WTC11 (cell line): ENCODE measurements around the gene PTPN3. TPM values are rescaled to one million over a fixed set of nuclear protein-coding genes. Genes with fewer than 3 reads are reported as not detected.

Source experiments
- ATAC-seq: fragments of 200-7000 bp; cut with Tn5 transposase; 2 replicates; pipeline ENCODE4 v1.10.0; 2021; ENCODE audit warnings: mild to moderate bottlenecking, moderate library complexity
- CTCF ChIA-PET: fragments of 300-600 bp; sonication (Branson Sonifier 250); formaldehyde crosslinking; loops from one replicate; lab custom pipeline; 2021; ENCODE audit warnings: antibody characterized with exemption; lab: Charles Lee
- POLR2A ChIA-PET: fragments of 350-600 bp; sonication (Branson Sonifier 250); formaldehyde crosslinking; loops from one replicate; lab custom pipeline; 2021; ENCODE audit warnings: antibody characterized with exemption; lab: Charles Lee
- DNase-seq: peaks from one replicate; pipeline ENCODE4 v3.0.0; 2021; ENCODE audit warnings: low spot score
- H3K27ac Mint-ChIP-seq: 2 replicates; pipeline ENCODE4 v1.8.0; 2021; ENCODE audit warnings: mixed read lengths
- H3K27me3 Mint-ChIP-seq: 2 replicates; pipeline ENCODE4 v1.8.0; 2021; ENCODE audit warnings: low read depth, mild to moderate bottlenecking, moderate library complexity, mixed read lengths
- H3K36me3 Mint-ChIP-seq: 2 replicates; pipeline ENCODE4 v1.8.0; 2021; ENCODE audit warnings: mixed read lengths
- H3K4me1 Mint-ChIP-seq: 2 replicates; pipeline ENCODE4 v1.8.0; 2022; ENCODE audit warnings: mixed read lengths
- H3K4me3 Mint-ChIP-seq: 2 replicates; pipeline ENCODE4 v1.8.0; 2021; ENCODE audit warnings: mild to moderate bottlenecking, moderate library complexity, mixed read lengths
- H3K9me3 Mint-ChIP-seq: 2 replicates; pipeline ENCODE4 v1.8.0; 2021; ENCODE audit warnings: mixed read lengths
- ATF1 ChIP-seq: sonication (generic); formaldehyde crosslinking; IDR thresholded peaks from 2 replicates; pipeline ENCODE4 v1.8.1; 2023; ENCODE audit warnings: mild to moderate bottlenecking, moderate library complexity, missing genetic modification reagents
- EMX1 ChIP-seq: fragments of 250-450 bp; sonication (Bioruptor Pico); IDR thresholded peaks from 2 replicates; pipeline ENCODE4 v1.8.0; 2021; ENCODE audit warnings: mild to moderate bottlenecking
- ESRRA ChIP-seq: sonication (generic); formaldehyde crosslinking; IDR thresholded peaks from 2 replicates; pipeline ENCODE4 v1.8.1; 2022; ENCODE audit warnings: mild to moderate bottlenecking, missing genetic modification reagents, borderline replicate concordance
- ETV6 ChIP-seq: sonication (generic); formaldehyde crosslinking; IDR thresholded peaks from 2 replicates; pipeline ENCODE4 v1.8.1; 2022; ENCODE audit warnings: mild to moderate bottlenecking, missing genetic modification reagents
- FOXP1 ChIP-seq: sonication (generic); formaldehyde crosslinking; IDR thresholded peaks from 2 replicates; pipeline ENCODE4 v1.8.0; 2022; ENCODE audit warnings: missing genetic modification reagents, mild to moderate bottlenecking, moderate library complexity, borderline replicate concordance
- JUN ChIP-seq: sonication (generic); formaldehyde crosslinking; IDR thresholded peaks from 2 replicates; pipeline ENCODE4 v1.8.0; 2023; ENCODE audit warnings: mild to moderate bottlenecking, missing genetic modification reagents
- KAT7 ChIP-seq: sonication (generic); formaldehyde crosslinking; IDR thresholded peaks from 2 replicates; pipeline ENCODE4 v1.8.1; 2023; ENCODE audit warnings: missing genetic modification reagents, mild to moderate bottlenecking, borderline replicate concordance
- NFATC4 ChIP-seq: fragments of 250-450 bp; sonication (Bioruptor Pico); IDR thresholded peaks from 2 replicates; pipeline ENCODE4 v1.9.0; 2021; ENCODE audit warnings: mild to moderate bottlenecking
- NR3C1 ChIP-seq: sonication (generic); formaldehyde crosslinking; conservative IDR thresholded peaks from 2 replicates; pipeline ENCODE4 v1.8.1; 2023; ENCODE audit warnings: low read depth, mild to moderate bottlenecking, missing genetic modification reagents
- RORB ChIP-seq: fragments of 250-450 bp; sonication (Bioruptor Pico); IDR thresholded peaks from 2 replicates; pipeline ENCODE4 v1.9.0; 2021; ENCODE audit warnings: mild to moderate bottlenecking
- SMAD3 ChIP-seq: sonication (generic); formaldehyde crosslinking; IDR thresholded peaks from 2 replicates; pipeline ENCODE4 v1.8.0; 2022; ENCODE audit warnings: missing genetic modification reagents, mild to moderate bottlenecking, borderline replicate concordance
- SP1 ChIP-seq: sonication (generic); formaldehyde crosslinking; conservative IDR thresholded peaks from 2 replicates; pipeline ENCODE4 v1.8.1; 2022; ENCODE audit warnings: missing genetic modification reagents
- TCF7 ChIP-seq: sonication (generic); formaldehyde crosslinking; IDR thresholded peaks from 2 replicates; pipeline ENCODE4 v1.8.0; 2022; ENCODE audit warnings: mild to moderate bottlenecking, low read depth, missing genetic modification reagents, moderate library complexity
- TEAD4 ChIP-seq: sonication (generic); formaldehyde crosslinking; IDR thresholded peaks from 2 replicates; pipeline ENCODE4 v1.8.0; 2022; ENCODE audit warnings: mild to moderate bottlenecking, missing genetic modification reagents
- ZBTB21 ChIP-seq: sonication (generic); formaldehyde crosslinking; IDR thresholded peaks from 2 replicates; pipeline ENCODE4 v1.8.1; 2023; ENCODE audit warnings: mild to moderate bottlenecking, missing genetic modification reagents, borderline replicate concordance
- ZNF121 ChIP-seq: sonication (generic); formaldehyde crosslinking; IDR thresholded peaks from 2 replicates; pipeline ENCODE4 v1.8.0; 2023; ENCODE audit warnings: missing genetic modification reagents
- ZNF138 ChIP-seq: sonication (generic); formaldehyde crosslinking; conservative IDR thresholded peaks from 2 replicates; pipeline ENCODE4 v1.8.1; 2022; ENCODE audit warnings: mild to moderate bottlenecking, moderate library complexity, missing genetic modification reagents
- ZNF232 ChIP-seq: sonication (generic); formaldehyde crosslinking; IDR thresholded peaks from 2 replicates; pipeline ENCODE4 v1.8.0; 2022; ENCODE audit warnings: mild to moderate bottlenecking, missing genetic modification reagents
- total RNA-seq: library from RNA; stranded (reverse); gene quantifications from 3 replicates; pipeline ENCODE4 v1.2.3, GENCODE V29; 2021
- TF ChIP-seq, protein P1 (sequence below): sonication (generic); formaldehyde crosslinking; IDR thresholded peaks from 2 replicates; pipeline ENCODE4 v1.8.0; 2023; ENCODE audit warnings: missing genetic modification reagents, mild to moderate bottlenecking, borderline replicate concordance
- TF ChIP-seq, protein P2 (sequence below): sonication (generic); formaldehyde crosslinking; IDR thresholded peaks from 2 replicates; pipeline ENCODE4 v1.8.1; 2022; ENCODE audit warnings: mild to moderate bottlenecking, missing genetic modification reagents, moderate library complexity, borderline replicate concordance
- TF ChIP-seq, protein P3 (sequence below): sonication (generic); formaldehyde crosslinking; IDR thresholded peaks from 2 replicates; pipeline ENCODE4 v1.8.1; 2022; ENCODE audit warnings: mild to moderate bottlenecking, moderate library complexity, missing genetic modification reagents
- TF ChIP-seq, protein P4 (sequence below): sonication (generic); formaldehyde crosslinking; IDR thresholded peaks from 2 replicates; pipeline ENCODE4 v1.8.1; 2022; ENCODE audit warnings: low read depth, mild to moderate bottlenecking, moderate library complexity, missing genetic modification reagents, borderline replicate concordance
- TF ChIP-seq, protein P5 (sequence below): fragments of 250-450 bp; sonication (Bioruptor Pico); IDR thresholded peaks from 2 replicates; pipeline ENCODE4 v1.9.0; 2021; ENCODE audit warnings: mild to moderate bottlenecking
- TF ChIP-seq, protein P6 (sequence below): sonication (generic); formaldehyde crosslinking; IDR thresholded peaks from 2 replicates; pipeline ENCODE4 v1.8.1; 2022; ENCODE audit warnings: missing genetic modification reagents, borderline replicate concordance

Gene PTPN3
- total RNA-seq, 1 experiment from 2014 or later, result 1.7 TPM

DNA sequence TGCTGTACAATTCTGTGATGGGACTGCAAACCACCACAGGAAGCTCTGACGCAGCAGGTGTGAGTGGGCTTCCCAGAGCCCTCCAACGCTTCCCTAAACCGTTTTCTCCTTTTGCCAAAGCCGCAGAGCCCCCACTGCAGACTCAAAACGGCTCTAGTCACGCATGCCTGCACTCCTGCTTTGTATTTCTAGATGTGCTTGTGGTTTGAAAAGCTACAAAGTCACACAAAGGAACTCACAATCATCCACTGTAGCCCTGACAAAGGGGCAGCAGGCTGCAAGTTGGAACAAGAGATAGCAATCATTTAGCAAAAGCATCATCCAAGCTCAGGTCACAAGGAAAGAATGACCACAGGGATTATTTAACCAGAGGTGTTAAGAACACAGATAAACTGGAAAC lies 79.3 kb downstream of the PTPN3 start (continued):
- TF ChIP-seq, protein P1, sequence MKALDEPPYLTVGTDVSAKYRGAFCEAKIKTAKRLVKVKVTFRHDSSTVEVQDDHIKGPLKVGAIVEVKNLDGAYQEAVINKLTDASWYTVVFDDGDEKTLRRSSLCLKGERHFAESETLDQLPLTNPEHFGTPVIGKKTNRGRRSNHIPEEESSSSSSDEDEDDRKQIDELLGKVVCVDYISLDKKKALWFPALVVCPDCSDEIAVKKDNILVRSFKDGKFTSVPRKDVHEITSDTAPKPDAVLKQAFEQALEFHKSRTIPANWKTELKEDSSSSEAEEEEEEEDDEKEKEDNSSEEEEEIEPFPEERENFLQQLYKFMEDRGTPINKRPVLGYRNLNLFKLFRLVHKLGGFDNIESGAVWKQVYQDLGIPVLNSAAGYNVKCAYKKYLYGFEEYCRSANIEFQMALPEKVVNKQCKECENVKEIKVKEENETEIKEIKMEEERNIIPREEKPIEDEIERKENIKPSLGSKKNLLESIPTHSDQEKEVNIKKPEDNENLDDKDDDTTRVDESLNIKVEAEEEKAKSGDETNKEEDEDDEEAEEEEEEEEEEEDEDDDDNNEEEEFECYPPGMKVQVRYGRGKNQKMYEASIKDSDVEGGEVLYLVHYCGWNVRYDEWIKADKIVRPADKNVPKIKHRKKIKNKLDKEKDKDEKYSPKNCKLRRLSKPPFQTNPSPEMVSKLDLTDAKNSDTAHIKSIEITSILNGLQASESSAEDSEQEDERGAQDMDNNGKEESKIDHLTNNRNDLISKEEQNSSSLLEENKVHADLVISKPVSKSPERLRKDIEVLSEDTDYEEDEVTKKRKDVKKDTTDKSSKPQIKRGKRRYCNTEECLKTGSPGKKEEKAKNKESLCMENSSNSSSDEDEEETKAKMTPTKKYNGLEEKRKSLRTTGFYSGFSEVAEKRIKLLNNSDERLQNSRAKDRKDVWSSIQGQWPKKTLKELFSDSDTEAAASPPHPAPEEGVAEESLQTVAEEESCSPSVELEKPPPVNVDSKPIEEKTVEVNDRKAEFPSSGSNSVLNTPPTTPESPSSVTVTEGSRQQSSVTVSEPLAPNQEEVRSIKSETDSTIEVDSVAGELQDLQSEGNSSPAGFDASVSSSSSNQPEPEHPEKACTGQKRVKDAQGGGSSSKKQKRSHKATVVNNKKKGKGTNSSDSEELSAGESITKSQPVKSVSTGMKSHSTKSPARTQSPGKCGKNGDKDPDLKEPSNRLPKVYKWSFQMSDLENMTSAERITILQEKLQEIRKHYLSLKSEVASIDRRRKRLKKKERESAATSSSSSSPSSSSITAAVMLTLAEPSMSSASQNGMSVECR (CRISPR knock-in tag), result no peak
- TF ChIP-seq ZNF232 (no peak), TEAD4 (no peak), FOXP1 (no peak), TCF7 (CRISPR knock-in tag) (no peak), ATF1 (CRISPR knock-in tag) (no peak), RORB (CRISPR knock-in tag) (no peak)
- TF ChIP-seq, protein P2, sequence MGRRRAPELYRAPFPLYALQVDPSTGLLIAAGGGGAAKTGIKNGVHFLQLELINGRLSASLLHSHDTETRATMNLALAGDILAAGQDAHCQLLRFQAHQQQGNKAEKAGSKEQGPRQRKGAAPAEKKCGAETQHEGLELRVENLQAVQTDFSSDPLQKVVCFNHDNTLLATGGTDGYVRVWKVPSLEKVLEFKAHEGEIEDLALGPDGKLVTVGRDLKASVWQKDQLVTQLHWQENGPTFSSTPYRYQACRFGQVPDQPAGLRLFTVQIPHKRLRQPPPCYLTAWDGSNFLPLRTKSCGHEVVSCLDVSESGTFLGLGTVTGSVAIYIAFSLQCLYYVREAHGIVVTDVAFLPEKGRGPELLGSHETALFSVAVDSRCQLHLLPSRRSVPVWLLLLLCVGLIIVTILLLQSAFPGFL (CRISPR knock-in tag), result no peak

DNA sequence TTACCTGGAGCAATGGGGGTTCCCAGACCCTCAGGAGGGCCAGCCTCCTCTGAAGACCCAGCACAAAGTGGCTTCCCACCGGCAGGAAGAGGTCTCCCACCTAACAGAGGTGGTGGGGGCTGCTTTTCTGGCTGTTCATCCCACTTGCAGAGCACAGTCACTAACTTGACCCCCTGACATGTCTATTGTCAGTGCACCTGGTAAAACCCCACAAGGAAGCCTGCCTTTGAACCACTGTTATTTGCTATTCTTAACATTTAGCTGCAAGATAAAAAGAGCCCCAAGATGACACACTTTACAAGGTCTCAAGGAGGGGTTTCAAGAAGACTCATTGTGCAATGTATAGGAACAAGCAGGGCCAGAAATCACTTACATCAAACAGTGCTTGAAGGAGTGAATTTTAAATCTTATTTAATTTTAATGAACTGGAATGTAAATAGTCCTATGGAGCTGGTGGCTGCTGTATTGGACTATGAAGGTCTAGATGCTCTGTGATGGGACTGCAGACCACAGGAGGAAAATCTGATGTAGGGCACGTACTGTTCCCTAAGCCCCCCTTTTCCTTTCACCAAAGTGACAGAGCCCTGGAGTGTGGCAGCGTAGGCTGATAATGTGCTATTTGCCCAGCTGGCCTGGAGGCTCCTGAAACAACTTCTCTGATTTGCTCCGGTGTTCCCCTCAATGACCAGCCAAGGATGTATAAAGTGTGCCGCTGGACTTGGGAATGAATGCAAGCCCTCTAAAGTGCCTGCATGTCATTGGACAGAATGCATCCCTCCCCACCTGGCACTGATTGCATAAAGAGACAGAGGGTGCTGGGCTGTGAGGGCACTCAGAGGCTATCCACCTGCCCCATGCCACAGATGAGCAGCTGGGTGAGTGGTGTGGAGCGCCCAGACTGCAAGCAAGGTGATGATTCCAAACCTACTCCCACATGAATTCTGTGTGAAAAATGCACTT lies 80.2 kb downstream of the PTPN3 start:
- Mint-ChIP-seq H3K27me3 (no peaks in the 10 kb centered on the region), H3K36me3 (no peaks in the 10 kb centered on the region), H3K9me3 (no peaks in the 10 kb centered on the region), H3K4me3 (no peak overlapping the region), H3K27ac (no peak overlapping the region), H3K4me1 (peaks cover 32% of the 10 kb centered on the region)
- DNase-seq (no peak), ATAC-seq (no peak)
- ChIA-PET POLR2A (no interaction called here), CTCF (interaction anchor here (0.9 to 8.0 kb wide), 2 partner anchors 7 to 235 kb away, joined by 3 to 50 read pairs; no protein-coding TSS in a partner anchor)
- TF ChIP-seq EMX1 (CRISPR knock-in tag), result no peak
- no peak for TF ChIP-seq ZNF138 (CRISPR knock-in tag)
- no peak for TF ChIP-seq ETV6 (CRISPR knock-in tag)
- TF ChIP-seq NR3C1 (CRISPR knock-in tag), result no peak
- TF ChIP-seq, protein P3, sequence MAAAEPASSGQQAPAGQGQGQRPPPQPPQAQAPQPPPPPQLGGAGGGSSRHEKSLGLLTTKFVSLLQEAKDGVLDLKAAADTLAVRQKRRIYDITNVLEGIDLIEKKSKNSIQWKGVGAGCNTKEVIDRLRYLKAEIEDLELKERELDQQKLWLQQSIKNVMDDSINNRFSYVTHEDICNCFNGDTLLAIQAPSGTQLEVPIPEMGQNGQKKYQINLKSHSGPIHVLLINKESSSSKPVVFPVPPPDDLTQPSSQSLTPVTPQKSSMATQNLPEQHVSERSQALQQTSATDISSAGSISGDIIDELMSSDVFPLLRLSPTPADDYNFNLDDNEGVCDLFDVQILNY (CRISPR knock-in tag), result no peak
- TF ChIP-seq ESRRA (CRISPR knock-in tag), result no peak
- TF ChIP-seq, protein P4, sequence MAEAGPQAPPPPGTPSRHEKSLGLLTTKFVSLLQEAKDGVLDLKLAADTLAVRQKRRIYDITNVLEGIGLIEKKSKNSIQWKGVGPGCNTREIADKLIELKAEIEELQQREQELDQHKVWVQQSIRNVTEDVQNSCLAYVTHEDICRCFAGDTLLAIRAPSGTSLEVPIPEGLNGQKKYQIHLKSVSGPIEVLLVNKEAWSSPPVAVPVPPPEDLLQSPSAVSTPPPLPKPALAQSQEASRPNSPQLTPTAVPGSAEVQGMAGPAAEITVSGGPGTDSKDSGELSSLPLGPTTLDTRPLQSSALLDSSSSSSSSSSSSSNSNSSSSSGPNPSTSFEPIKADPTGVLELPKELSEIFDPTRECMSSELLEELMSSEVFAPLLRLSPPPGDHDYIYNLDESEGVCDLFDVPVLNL (CRISPR knock-in tag), result no peak
- TF ChIP-seq JUN (CRISPR knock-in tag), result no peak
- TF ChIP-seq SMAD3 (CRISPR knock-in tag), result no peak
- no peak for TF ChIP-seq NFATC4
- TF ChIP-seq, protein P5, sequence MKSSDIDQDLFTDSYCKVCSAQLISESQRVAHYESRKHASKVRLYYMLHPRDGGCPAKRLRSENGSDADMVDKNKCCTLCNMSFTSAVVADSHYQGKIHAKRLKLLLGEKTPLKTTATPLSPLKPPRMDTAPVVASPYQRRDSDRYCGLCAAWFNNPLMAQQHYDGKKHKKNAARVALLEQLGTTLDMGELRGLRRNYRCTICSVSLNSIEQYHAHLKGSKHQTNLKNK (CRISPR knock-in tag), result no peak
- TF ChIP-seq SP1 (CRISPR knock-in tag), result no peak
- no peak for TF ChIP-seq ZNF121 (CRISPR knock-in tag)
- no peak for TF ChIP-seq TCF7 (CRISPR knock-in tag)
- no peak for TF ChIP-seq KAT7 (CRISPR knock-in tag)
- TF ChIP-seq ZBTB21 (CRISPR knock-in tag), result no peak
- TF ChIP-seq, protein P6, sequence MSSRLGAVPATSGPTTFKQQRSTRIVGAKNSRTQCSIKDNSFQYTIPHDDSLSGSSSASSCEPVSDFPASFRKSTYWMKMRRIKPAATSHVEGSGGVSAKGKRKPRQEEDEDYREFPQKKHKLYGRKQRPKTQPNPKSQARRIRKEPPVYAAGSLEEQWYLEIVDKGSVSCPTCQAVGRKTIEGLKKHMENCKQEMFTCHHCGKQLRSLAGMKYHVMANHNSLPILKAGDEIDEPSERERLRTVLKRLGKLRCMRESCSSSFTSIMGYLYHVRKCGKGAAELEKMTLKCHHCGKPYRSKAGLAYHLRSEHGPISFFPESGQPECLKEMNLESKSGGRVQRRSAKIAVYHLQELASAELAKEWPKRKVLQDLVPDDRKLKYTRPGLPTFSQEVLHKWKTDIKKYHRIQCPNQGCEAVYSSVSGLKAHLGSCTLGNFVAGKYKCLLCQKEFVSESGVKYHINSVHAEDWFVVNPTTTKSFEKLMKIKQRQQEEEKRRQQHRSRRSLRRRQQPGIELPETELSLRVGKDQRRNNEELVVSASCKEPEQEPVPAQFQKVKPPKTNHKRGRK, result no peak
